Measurements from ENCODE around the gene UBE2Q1.

Gene UBE2Q1

GRCh38 chr1:154589780-154590179 is 31.3 kb upstream of the UBE2Q1 start:
- in situ Hi-C loops (cut with MboI; ENCODE audit: low pct_unique_long_range_greater_than_20kb, low sequenced_read_pairs, unreplicated experiment), result no loop called here
- TF ChIP-seq, protein P1, sequence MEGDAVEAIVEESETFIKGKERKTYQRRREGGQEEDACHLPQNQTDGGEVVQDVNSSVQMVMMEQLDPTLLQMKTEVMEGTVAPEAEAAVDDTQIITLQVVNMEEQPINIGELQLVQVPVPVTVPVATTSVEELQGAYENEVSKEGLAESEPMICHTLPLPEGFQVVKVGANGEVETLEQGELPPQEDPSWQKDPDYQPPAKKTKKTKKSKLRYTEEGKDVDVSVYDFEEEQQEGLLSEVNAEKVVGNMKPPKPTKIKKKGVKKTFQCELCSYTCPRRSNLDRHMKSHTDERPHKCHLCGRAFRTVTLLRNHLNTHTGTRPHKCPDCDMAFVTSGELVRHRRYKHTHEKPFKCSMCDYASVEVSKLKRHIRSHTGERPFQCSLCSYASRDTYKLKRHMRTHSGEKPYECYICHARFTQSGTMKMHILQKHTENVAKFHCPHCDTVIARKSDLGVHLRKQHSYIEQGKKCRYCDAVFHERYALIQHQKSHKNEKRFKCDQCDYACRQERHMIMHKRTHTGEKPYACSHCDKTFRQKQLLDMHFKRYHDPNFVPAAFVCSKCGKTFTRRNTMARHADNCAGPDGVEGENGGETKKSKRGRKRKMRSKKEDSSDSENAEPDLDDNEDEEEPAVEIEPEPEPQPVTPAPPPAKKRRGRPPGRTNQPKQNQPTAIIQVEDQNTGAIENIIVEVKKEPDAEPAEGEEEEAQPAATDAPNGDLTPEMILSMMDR (IDR thresholded peaks at IDR 0.05; ENCODE audit: extremely low read depth, insufficient read depth, missing control alignments), result no peak
- no peak for DNase-seq (ENCODE audit: low spot score)

DNA sequence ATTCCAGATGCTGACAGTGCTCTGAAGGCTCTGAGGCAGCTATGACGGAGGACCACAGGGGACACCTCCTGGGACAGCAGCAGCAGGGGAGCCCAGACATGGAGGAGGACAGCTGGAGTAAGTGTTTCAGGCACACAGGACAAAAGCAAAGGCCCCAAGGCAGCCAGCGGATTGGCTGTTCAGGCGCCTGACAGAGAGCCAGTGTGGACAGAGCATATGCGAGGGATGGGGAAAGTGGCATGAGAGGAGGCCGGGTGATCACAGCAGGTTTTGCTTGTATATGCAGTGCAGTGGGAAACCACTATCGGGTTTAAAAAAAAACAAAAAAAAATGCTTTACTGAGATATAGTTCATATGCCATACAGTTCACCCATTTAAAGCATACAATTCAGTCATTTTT is 28.2 kb upstream of the UBE2Q1 start:
- no peak for DNase-seq (ENCODE audit: low spot score)
- TF ChIP-seq, protein P1 (IDR thresholded peaks at IDR 0.05; ENCODE audit: extremely low read depth, insufficient read depth, missing control alignments), result no peak
- in situ Hi-C loops (cut with MboI; ENCODE audit: low pct_unique_long_range_greater_than_20kb, low sequenced_read_pairs, unreplicated experiment), result no loop called here

DNA sequence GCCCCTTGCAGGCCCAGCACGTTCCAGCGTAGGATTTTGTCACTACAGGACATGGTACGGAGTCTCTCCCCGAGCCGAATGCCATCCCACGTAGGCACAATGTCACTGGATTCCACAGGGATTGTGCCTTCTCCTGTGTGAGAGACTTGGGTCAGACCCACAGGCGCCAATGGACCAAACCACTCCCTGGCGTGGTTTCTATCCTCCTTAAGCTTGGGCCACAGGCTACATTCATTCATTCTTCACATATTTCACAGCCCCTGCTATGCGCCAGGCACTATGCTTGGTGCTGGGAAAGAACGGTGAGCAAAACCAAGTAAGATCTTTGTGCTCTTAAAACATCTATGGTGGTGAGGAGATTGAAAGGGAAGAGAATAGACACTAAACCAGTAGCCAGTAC is 27.8 kb upstream of the UBE2Q1 start:
- DNase-seq (ENCODE audit: low spot score), result no peak
- TF ChIP-seq, protein P1 (IDR thresholded peaks at IDR 0.05; ENCODE audit: extremely low read depth, insufficient read depth, missing control alignments), result no peak
- in situ Hi-C loops (cut with MboI; ENCODE audit: low pct_unique_long_range_greater_than_20kb, low sequenced_read_pairs, unreplicated experiment), result no loop called here

- DNase-seq (ENCODE audit: low spot score), result no peak
- TF ChIP-seq, protein P1 (IDR thresholded peaks at IDR 0.05; ENCODE audit: extremely low read depth, insufficient read depth, missing control alignments), result peak; percentile 5
- in situ Hi-C loops (cut with MboI; ENCODE audit: low pct_unique_long_range_greater_than_20kb, low sequenced_read_pairs, unreplicated experiment), result no loop called here
Measured at GRCh38 chr1:154584267-154584994, 26.0 kb upstream of the UBE2Q1 start.

- DNase-seq (ENCODE audit: low spot score), result no peak
- in situ Hi-C loops (cut with MboI; ENCODE audit: low pct_unique_long_range_greater_than_20kb, low sequenced_read_pairs, unreplicated experiment), result no loop called here
- TF ChIP-seq, protein P1 (IDR thresholded peaks at IDR 0.05; ENCODE audit: extremely low read depth, insufficient read depth, missing control alignments), result no peak
Measured at GRCh38 chr1:154583773-154584172, 25.3 kb upstream of the UBE2Q1 start.

GRCh38 chr1:154582885-154583284 is 24.4 kb upstream of the UBE2Q1 start:
- DNase-seq (ENCODE audit: low spot score), result no peak
- TF ChIP-seq, protein P1 (IDR thresholded peaks at IDR 0.05; ENCODE audit: extremely low read depth, insufficient read depth, missing control alignments), result no peak
- in situ Hi-C loops (cut with MboI; ENCODE audit: low pct_unique_long_range_greater_than_20kb, low sequenced_read_pairs, unreplicated experiment), result no loop called here

Measured in GM13977 (cell line).